Fibroblast of lung (primary cell): Measurements from ENCODE around the gene NRIP3. TPM values are rescaled to one million over a fixed set of nuclear protein-coding genes. Genes with fewer than 3 reads are reported as not detected.

Experiments used
- DNase-seq, 2 donors: peaks; one replicate each; pipeline versions ENCODE4 v3.0.0 to v3.0.0-alpha.2; 2010; ENCODE audit warnings: low read depth in 2 of 2
- H2AFZ ChIP-seq: 2 replicates; pipeline ENCODE4 v1.5.1; 2012; ENCODE audit warnings: low read length, control low read depth, inconsistent platforms
- H3K27ac ChIP-seq: 2 replicates; pipeline ENCODE4 v1.5.1; 2011; ENCODE audit warnings: low read length, control low read depth; ENCODE audit not compliant: insufficient read depth
- H3K27me3 ChIP-seq: 2 replicates; pipeline ENCODE4 v1.5.1; 2011; ENCODE audit warnings: mild to moderate bottlenecking, low read length; ENCODE audit not compliant: control insufficient read depth, insufficient read depth
- H3K36me3 ChIP-seq: 2 replicates; pipeline ENCODE4 v1.5.1; 2011; ENCODE audit warnings: low read length; ENCODE audit not compliant: control insufficient read depth, insufficient read depth
- H3K4me1 ChIP-seq: 2 replicates; pipeline ENCODE4 v1.5.1; 2011; ENCODE audit warnings: low read length; ENCODE audit not compliant: control insufficient read depth, insufficient read depth; ENCODE audit errors: extremely low read depth
- H3K4me2 ChIP-seq: 2 replicates; pipeline ENCODE4 v1.5.1; 2011; ENCODE audit warnings: low read length, control low read depth; ENCODE audit not compliant: insufficient read depth; ENCODE audit errors: extremely low read depth
- H3K4me3 ChIP-seq, 4 experiments: fragments of 200-600 bp in 1 of 4; sonication (generic) in 1 of 4; replicated peaks in 1 of 4; 2 replicates each; pipeline ENCODE4 v1.5.1; 2011 to 2016; ENCODE audit warnings: low read length in 4 of 4, low read depth in 3 of 4, mild to moderate bottlenecking in 3 of 4, control low read depth in 2 of 4, inconsistent platforms in 1 of 4, mixed read lengths in 1 of 4; ENCODE audit not compliant: insufficient read depth in 1 of 4; ENCODE audit errors: control extremely low read depth in 1 of 4
- H3K79me2 ChIP-seq: 2 replicates; pipeline ENCODE4 v1.5.1; 2012; ENCODE audit warnings: mild to moderate bottlenecking, low read length, inconsistent platforms; ENCODE audit not compliant: control insufficient read depth, insufficient read depth
- H3K9ac ChIP-seq: 2 replicates; pipeline ENCODE4 v1.5.1; 2011; ENCODE audit warnings: mild to moderate bottlenecking, low read length, control low read depth; ENCODE audit not compliant: insufficient read depth
- H3K9me3 ChIP-seq: 2 replicates; pipeline ENCODE4 v1.5.1; 2012; ENCODE audit warnings: low read depth, low read length; ENCODE audit not compliant: control insufficient read depth, insufficient read depth
- H4K20me1 ChIP-seq: 2 replicates; pipeline ENCODE4 v1.5.1; 2011; ENCODE audit warnings: low read length; ENCODE audit not compliant: control insufficient read depth, insufficient read depth; ENCODE audit errors: extremely low read depth
- CTCF ChIP-seq, 2 donors: IDR thresholded peaks in 1 of 2; conservative IDR thresholded peaks in 1 of 2; 1 replicate in 1 of 2; 2 replicates in 1 of 2; pipeline ENCODE4 v1.5.1; 2011 to 2012; ENCODE audit warnings: low read length in 2 of 2, control low read depth in 1 of 2, inconsistent platforms in 1 of 2, low read depth in 1 of 2, mild to moderate bottlenecking in 1 of 2
- EZH2 ChIP-seq: IDR thresholded peaks from 2 replicates; pipeline ENCODE4 v1.5.1; 2012; ENCODE audit warnings: low read length, control low read depth, mild to moderate bottlenecking; ENCODE audit errors: missing control alignments
- polyA plus RNA-seq, 2 donors: library from polyadenylated mRNA; depleted of rRNA in 1 of 2; stranded (reverse) in 1 of 2; unstranded in 1 of 2; fragments of >200 nt; gene quantifications; 2 replicates each; pipeline ENCODE4 v1.2.1, GENCODE V29; 2011 to 2012; ENCODE audit warnings: missing spikeins in 1 of 2
- total RNA-seq: library from RNA; depleted of rRNA; stranded (reverse); fragments of >200 nt; gene quantifications from 2 replicates; pipeline ENCODE4 v1.2.1, GENCODE V29; 2014

The NRIP3 gene
- total and polyA plus RNA-seq, 2 donors (not counting 1 experiment from before 2014, with no cell fraction given), result 8.8 to 11.7 TPM

GRCh38 chr11:9028581-9028980, 24.8 kb upstream of the NRIP3 start:
- Histone ChIP-seq H3K9me3 (no peaks in the 10 kb centered on the region), H3K4me2 (no peak overlapping the region), H3K4me3 (no peak overlapping the region), H3K36me3 (no peaks in the 10 kb centered on the region), H3K27me3 (no peaks in the 10 kb centered on the region), H2AFZ (no peak overlapping the region), H3K79me2 (no peaks in the 10 kb centered on the region), H3K4me1 (no peaks in the 10 kb centered on the region), H3K9ac (no peak overlapping the region), H3K27ac (no peak overlapping the region), H4K20me1 (no peaks in the 10 kb centered on the region)
- no peak for TF ChIP-seq CTCF (conservative IDR thresholded peaks at IDR 0.05 in 1 of 2, IDR thresholded peaks at IDR 0.05 in 1 of 2; ENCODE audit: low read depth in 1 of 2, low read length in 2 of 2)
- DNase-seq, result no peak

GRCh38 chr11:9025101-9025850, 21.5 kb upstream of the NRIP3 start:
- Histone ChIP-seq H2AFZ (no peak overlapping the region), H3K9ac (no peak overlapping the region), H3K4me2 (no peak overlapping the region), H3K9me3 (no peaks in the 10 kb centered on the region), H3K4me1 (no peaks in the 10 kb centered on the region), H3K4me3 (no peak overlapping the region), H3K79me2 (no peaks in the 10 kb centered on the region), H3K27ac (no peak overlapping the region), H4K20me1 (no peaks in the 10 kb centered on the region), H3K36me3 (no peaks in the 10 kb centered on the region), H3K27me3 (no peaks in the 10 kb centered on the region)
- no peak for TF ChIP-seq EZH2
- no peak for TF ChIP-seq CTCF (conservative IDR thresholded peaks at IDR 0.05 in 1 of 2, IDR thresholded peaks at IDR 0.05 in 1 of 2; ENCODE audit: low read depth in 1 of 2, low read length in 2 of 2)
- DNase-seq, result no peak

DNA sequence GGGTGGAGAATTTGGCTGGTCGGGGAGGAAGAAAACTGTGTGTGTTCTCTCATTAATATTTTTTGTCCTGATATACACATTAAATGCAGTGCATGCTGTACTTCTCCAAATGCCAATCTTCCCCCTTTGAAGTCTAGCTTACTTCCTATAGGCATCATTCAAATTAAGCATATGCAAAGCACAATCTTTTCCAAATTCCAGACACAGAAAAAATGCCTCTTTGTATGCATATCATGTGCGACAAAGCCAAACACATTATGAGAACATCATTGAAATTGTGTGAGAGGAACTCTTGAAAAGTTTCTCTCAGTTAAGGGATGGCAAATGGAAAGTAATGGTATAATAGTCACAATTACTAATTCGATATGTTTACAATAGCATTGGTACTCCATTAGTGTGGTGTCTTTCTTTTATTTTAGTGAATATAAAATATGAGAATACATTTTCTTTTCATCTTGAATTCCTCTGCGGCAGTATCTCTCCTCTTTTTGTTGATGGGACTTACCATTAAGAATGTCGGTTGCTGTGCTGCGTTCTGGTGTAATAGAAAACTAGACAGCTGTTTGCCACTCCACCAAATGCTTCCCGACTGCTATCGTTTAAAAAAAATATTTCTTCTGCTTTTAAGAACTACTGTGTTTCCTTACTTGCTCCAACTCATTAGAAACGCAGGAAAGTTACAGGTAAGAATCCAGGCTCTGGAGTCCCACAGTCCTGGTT, 19.3 kb upstream of the NRIP3 start:
- Histone ChIP-seq H3K79me2 (no peaks in the 10 kb centered on the region), H3K27me3 (no peaks in the 10 kb centered on the region), H3K9me3 (no peaks in the 10 kb centered on the region), H3K4me1 (no peaks in the 10 kb centered on the region), H2AFZ (no peak overlapping the region), H3K9ac (no peak overlapping the region), H3K27ac (no peak overlapping the region), H4K20me1 (no peaks in the 10 kb centered on the region), H3K36me3 (no peaks in the 10 kb centered on the region), H3K4me3 (no peak overlapping the region), H3K4me2 (no peak overlapping the region)
- TF ChIP-seq CTCF (conservative IDR thresholded peaks at IDR 0.05 in 1 of 2, IDR thresholded peaks at IDR 0.05 in 1 of 2; ENCODE audit: low read depth in 1 of 2, low read length in 2 of 2), result no peak
- no peak for TF ChIP-seq EZH2
- no peak for DNase-seq
